Islet of Langerhans (tissue), 1 donor: ENCODE measurements around the gene FSCN2.
"Not testable (repeated sequence)": the region's sequence is repeated elsewhere in the genome, so short reads cannot be mapped to it uniquely, and the experiment has no call there.

ENCODE experiments used
- FAIRE-seq: peaks from one replicate; lab custom pipeline; 2011; peaks lifted over from hg19 to GRCh38; lab: Jason Lieb, UNC

FSCN2 gene

GRCh38 chr17:81578561-81579225 lies 50.5 kb downstream of the FSCN2 start:
- FAIRE-seq, result no peak

GRCh38 chr17:81579298-81579697 lies 51.1 kb downstream of the FSCN2 start:
- FAIRE-seq, result no peak

- no peak for FAIRE-seq
Observed at GRCh38 chr17:81579821-81580321, 51.7 kb downstream of the FSCN2 start.

GRCh38 chr17:81580481-81580880 lies 52.3 kb downstream of the FSCN2 start:
- FAIRE-seq, result no peak

GRCh38 chr17:81581758-81582157 lies 53.6 kb downstream of the FSCN2 start:
- FAIRE-seq, result no peak

GRCh38 chr17:81582341-81582740 lies 54.2 kb downstream of the FSCN2 start:
- no peak for FAIRE-seq

- FAIRE-seq, result no peak
Observed at GRCh38 chr17:81582749-81583148, 54.6 kb downstream of the FSCN2 start.

- no peak for FAIRE-seq
Observed at GRCh38 chr17:81583589-81584342, 55.6 kb downstream of the FSCN2 start.

GRCh38 chr17:81584771-81585170 lies 56.6 kb downstream of the FSCN2 start:
- not testable (repeated sequence) for FAIRE-seq

- FAIRE-seq, result no peak
Observed at GRCh38 chr17:81586096-81586495, 57.9 kb downstream of the FSCN2 start.
